DOHH2 (cell line): Measurements from ENCODE around the gene INHBB.

Source experiments
- CTCF ChIP-seq: fragments of 200-600 bp; sonication (generic); IDR thresholded peaks from one replicate; pipeline ENCODE4 v1.5.1; 2014; ENCODE audit warnings: antibody characterized with exemption, mild to moderate bottlenecking, low read depth, low read length; ENCODE audit not compliant: poor library complexity, severe bottlenecking
- EZH2phosphoT487 ChIP-seq: fragments of 200-600 bp; sonication (generic); IDR thresholded peaks from 2 replicates; pipeline ENCODE4 v1.6.1; 2017; ENCODE audit warnings: borderline replicate concordance, mild to moderate bottlenecking, antibody characterized with exemption, low read length, moderate library complexity, mixed read lengths

GRCh38 chr2:120384486-120385354, 38.8 kb downstream of the INHBB start:
- TF ChIP-seq CTCF (no peak), EZH2phosphoT487 (no peak)
